HepG2 (cell line): ENCODE measurements around the gene MIF4GD. TPM values are rescaled to one million over a fixed set of nuclear protein-coding genes. Genes with fewer than 3 reads are reported as not detected.

Source experiments
- AFF4 ChIP-seq: sonication (generic); formaldehyde crosslinking; IDR thresholded peaks from 2 replicates; pipeline ENCODE4 v1.4.0; 2020; ENCODE audit warnings: missing genetic modification reagents
- BRF2 ChIP-seq: sonication (generic); formaldehyde crosslinking; IDR thresholded peaks from 2 replicates; pipeline ENCODE4 v1.8.1; 2022; ENCODE audit warnings: mild to moderate bottlenecking, missing genetic modification reagents
- DPF2 ChIP-seq: sonication (generic); formaldehyde crosslinking; IDR thresholded peaks from 2 replicates; pipeline ENCODE4 v1.4.0; 2020; ENCODE audit warnings: mild to moderate bottlenecking, low read depth, missing genetic modification reagents, borderline replicate concordance
- ERF ChIP-seq: IDR thresholded peaks from 2 replicates; pipeline ENCODE4 v1.6.1; 2018; ENCODE audit warnings: missing biosample characterization, missing genetic modification reagents
- KDM4B ChIP-seq: sonication (generic); formaldehyde crosslinking; IDR thresholded peaks from 2 replicates; pipeline ENCODE4 v1.4.0; 2020; ENCODE audit warnings: missing genetic modification reagents
- MED8 ChIP-seq: sonication (generic); formaldehyde crosslinking; IDR thresholded peaks from 2 replicates; pipeline ENCODE4 v1.8.1; 2023; ENCODE audit warnings: mild to moderate bottlenecking, missing genetic modification reagents; ENCODE audit not compliant: insufficient replicate concordance
- PAX8 ChIP-seq: sonication (generic); formaldehyde crosslinking; IDR thresholded peaks from 2 replicates; pipeline ENCODE4 v1.8.0; 2022; ENCODE audit warnings: mild to moderate bottlenecking, missing genetic modification reagents, borderline replicate concordance
- SAFB2 ChIP-seq: sonication (generic); formaldehyde crosslinking; IDR thresholded peaks from 2 replicates; pipeline ENCODE4 v1.5.1; 2020; ENCODE audit warnings: missing genetic modification reagents, low read depth, mild to moderate bottlenecking, borderline replicate concordance
- SNAPC2 ChIP-seq: sonication (generic); formaldehyde crosslinking; IDR thresholded peaks from 2 replicates; pipeline ENCODE4 v1.8.1; 2022; ENCODE audit warnings: mild to moderate bottlenecking, missing genetic modification reagents
- SOX5 ChIP-seq: IDR thresholded peaks from 2 replicates; pipeline ENCODE4 v1.6.1; 2016; ENCODE audit warnings: borderline replicate concordance
- SOX6 ChIP-seq, 2 experiments: fragments of 450-650 bp in 1 of 2; sonication (generic) in 1 of 2; formaldehyde crosslinking in 1 of 2; IDR thresholded peaks; 2 replicates each; pipeline versions ENCODE4 v1.4.0 to v1.6.1; 2017 to 2020; ENCODE audit warnings: antibody characterized with exemption in 1 of 2, mild to moderate bottlenecking in 1 of 2, missing genetic modification reagents in 1 of 2
- TEAD3 ChIP-seq: optimal IDR thresholded peaks from 2 replicates; pipeline ENCODE3; 2016; ENCODE audit warnings: borderline replicate concordance
- ZFP90 ChIP-seq: sonication (generic); formaldehyde crosslinking; IDR thresholded peaks from 2 replicates; pipeline ENCODE4 v1.8.0; 2022; ENCODE audit warnings: missing genetic modification reagents, mild to moderate bottlenecking, inconsistent platforms, borderline replicate concordance
- ZKSCAN5 ChIP-seq: sonication (generic); formaldehyde crosslinking; IDR thresholded peaks from 2 replicates; pipeline ENCODE4 v1.5.1; 2020; ENCODE audit warnings: mild to moderate bottlenecking, missing genetic modification reagents
- ZNF510 ChIP-seq: sonication (generic); formaldehyde crosslinking; IDR thresholded peaks from 2 replicates; pipeline ENCODE4 v1.4.0; 2020; ENCODE audit warnings: low read depth, mild to moderate bottlenecking, missing genetic modification reagents
- polyA plus RNA-seq, 8 experiments: library from polyadenylated mRNA; depleted of rRNA in 3 of 8; stranded (reverse) in 7 of 8; unstranded in 1 of 8; fragments of >200 nt; fragmentation: Illumina TruSeq in 4 of 8; extraction: Trizol in 4 of 8; gene quantifications; 2 replicates each; pipeline versions ENCODE4 v1.2.1 to v1.2.3, GENCODE V29; 2011 to 2016; ENCODE audit warnings: low read depth in 4 of 8, missing spikeins in 1 of 8, mixed read lengths in 1 of 8; ENCODE audit not compliant: insufficient read depth in 1 of 8
- total RNA-seq, 5 experiments: library from RNA; depleted of rRNA; stranded (reverse); fragments of >200 nt; fragmentation: Illumina TruSeq; extraction: Trizol; gene quantifications; 2 replicates each; pipeline ENCODE4 v1.2.3, GENCODE V29; 2016; ENCODE audit warnings: low read depth in 1 of 5
- TF ChIP-seq, protein P1 (sequence below): sonication (generic); formaldehyde crosslinking; IDR thresholded peaks from 2 replicates; pipeline ENCODE4 v1.4.0; 2020; ENCODE audit warnings: missing genetic modification reagents, borderline replicate concordance
- TF ChIP-seq, protein P2 (sequence below): sonication (generic); formaldehyde crosslinking; IDR thresholded peaks from 2 replicates; pipeline ENCODE4 v1.8.0; 2023; ENCODE audit warnings: mild to moderate bottlenecking, missing genetic modification reagents

Gene MIF4GD
- total and polyA plus RNA-seq, 2 of the 13 experiments (the other 11 are each of a cell fraction or from before 2014, with no cell fraction given) = 14.0 to 28.0 TPM

- TF ChIP-seq, protein P1, sequence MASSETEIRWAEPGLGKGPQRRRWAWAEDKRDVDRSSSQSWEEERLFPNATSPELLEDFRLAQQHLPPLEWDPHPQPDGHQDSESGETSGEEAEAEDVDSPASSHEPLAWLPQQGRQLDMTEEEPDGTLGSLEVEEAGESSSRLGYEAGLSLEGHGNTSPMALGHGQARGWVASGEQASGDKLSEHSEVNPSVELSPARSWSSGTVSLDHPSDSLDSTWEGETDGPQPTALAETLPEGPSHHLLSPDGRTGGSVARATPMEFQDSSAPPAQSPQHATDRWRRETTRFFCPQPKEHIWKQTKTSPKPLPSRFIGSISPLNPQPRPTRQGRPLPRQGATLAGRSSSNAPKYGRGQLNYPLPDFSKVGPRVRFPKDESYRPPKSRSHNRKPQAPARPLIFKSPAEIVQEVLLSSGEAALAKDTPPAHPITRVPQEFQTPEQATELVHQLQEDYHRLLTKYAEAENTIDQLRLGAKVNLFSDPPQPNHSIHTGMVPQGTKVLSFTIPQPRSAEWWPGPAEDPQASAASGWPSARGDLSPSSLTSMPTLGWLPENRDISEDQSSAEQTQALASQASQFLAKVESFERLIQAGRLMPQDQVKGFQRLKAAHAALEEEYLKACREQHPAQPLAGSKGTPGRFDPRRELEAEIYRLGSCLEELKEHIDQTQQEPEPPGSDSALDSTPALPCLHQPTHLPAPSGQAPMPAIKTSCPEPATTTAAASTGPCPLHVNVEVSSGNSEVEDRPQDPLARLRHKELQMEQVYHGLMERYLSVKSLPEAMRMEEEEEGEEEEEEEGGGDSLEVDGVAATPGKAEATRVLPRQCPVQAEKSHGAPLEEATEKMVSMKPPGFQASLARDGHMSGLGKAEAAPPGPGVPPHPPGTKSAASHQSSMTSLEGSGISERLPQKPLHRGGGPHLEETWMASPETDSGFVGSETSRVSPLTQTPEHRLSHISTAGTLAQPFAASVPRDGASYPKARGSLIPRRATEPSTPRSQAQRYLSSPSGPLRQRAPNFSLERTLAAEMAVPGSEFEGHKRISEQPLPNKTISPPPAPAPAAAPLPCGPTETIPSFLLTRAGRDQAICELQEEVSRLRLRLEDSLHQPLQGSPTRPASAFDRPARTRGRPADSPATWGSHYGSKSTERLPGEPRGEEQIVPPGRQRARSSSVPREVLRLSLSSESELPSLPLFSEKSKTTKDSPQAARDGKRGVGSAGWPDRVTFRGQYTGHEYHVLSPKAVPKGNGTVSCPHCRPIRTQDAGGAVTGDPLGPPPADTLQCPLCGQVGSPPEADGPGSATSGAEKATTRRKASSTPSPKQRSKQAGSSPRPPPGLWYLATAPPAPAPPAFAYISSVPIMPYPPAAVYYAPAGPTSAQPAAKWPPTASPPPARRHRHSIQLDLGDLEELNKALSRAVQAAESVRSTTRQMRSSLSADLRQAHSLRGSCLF (CRISPR knock-in tag) = no peak
- peak; percentile 89 for TF ChIP-seq ZFP90
- peak; percentile 40; the same call in 1 of the 2 replicates for TF ChIP-seq SOX5 (CRISPR knock-in tag)
- TF ChIP-seq SOX6 (IDR thresholded peaks at IDR 0.05) = no peak
- TF ChIP-seq SOX6 (CRISPR knock-in tag; IDR thresholded peaks at IDR 0.05) = peak; percentile 59
- peak; percentile 87; the same call in 1 of the 2 replicates for TF ChIP-seq SNAPC2
- TF ChIP-seq ZNF510 (CRISPR knock-in tag) = peak; percentile 55; the same call in 1 of the 2 replicates
- TF ChIP-seq BRF2 (CRISPR knock-in tag) = 0 out of 2 replicates have a peak, but pooled peaks have one; percentile 86
- TF ChIP-seq MED8 (CRISPR knock-in tag) = peak; percentile 92
- TF ChIP-seq, protein P2, sequence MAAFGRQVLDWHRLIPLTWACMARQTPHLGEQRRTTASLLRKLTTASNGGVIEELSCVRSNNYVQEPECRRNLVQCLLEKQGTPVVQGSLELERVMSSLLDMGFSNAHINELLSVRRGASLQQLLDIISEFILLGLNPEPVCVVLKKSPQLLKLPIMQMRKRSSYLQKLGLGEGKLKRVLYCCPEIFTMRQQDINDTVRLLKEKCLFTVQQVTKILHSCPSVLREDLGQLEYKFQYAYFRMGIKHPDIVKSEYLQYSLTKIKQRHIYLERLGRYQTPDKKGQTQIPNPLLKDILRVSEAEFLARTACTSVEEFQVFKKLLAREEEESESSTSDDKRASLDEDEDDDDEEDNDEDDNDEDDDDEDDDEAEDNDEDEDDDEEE (CRISPR knock-in tag) = peak; percentile 76; the same call in 1 of the 2 replicates
- 0 out of 2 replicates have a peak, but pooled peaks have one; percentile 29 for TF ChIP-seq KDM4B (CRISPR knock-in tag)
- peak; percentile 92 for TF ChIP-seq SAFB2 (CRISPR knock-in tag)
- peak; percentile 81 for TF ChIP-seq AFF4 (CRISPR knock-in tag)
- no peak for TF ChIP-seq DPF2 (CRISPR knock-in tag)
- no peak for TF ChIP-seq ZKSCAN5 (CRISPR knock-in tag)
- TF ChIP-seq TEAD3 (CRISPR knock-in tag) = peak; percentile 52
- no peak for TF ChIP-seq ERF (CRISPR knock-in tag)
- TF ChIP-seq PAX8 (CRISPR knock-in tag) = peak; percentile 58; the same call in 1 of the 2 replicates
Observed at GRCh38 chr17:75261336-75262111, 9.5 kb downstream of the MIF4GD start, which contains the start of the genes GGA3 and MRPS7 (continued).
